Stomach (tissue), 9 donors: ENCODE data around the gene HEBP2. TPM values are rescaled to one million over a fixed set of nuclear protein-coding genes. Genes with fewer than 3 reads are reported as not detected.
"Not testable (repeated sequence)": the region's sequence is repeated elsewhere in the genome, so short reads cannot be mapped to it uniquely, and the experiment has no call there.

ENCODE experiments used
- DNase-seq, 2 donors: peaks; one replicate each; pipeline versions ENCODE4 v3.0.0 to v3.0.0-alpha.2; 2013 to 2019
- H3K27ac ChIP-seq, 5 donors: fragments of 200-600 bp in 4 of 5; sonication (generic) in 4 of 5; one replicate each; pipeline ENCODE4 v1.5.1; 2013 to 2019; ENCODE audit warnings: mild to moderate bottlenecking in 1 of 5, moderate library complexity in 1 of 5
- H3K27me3 ChIP-seq, 3 donors: fragments of 200-600 bp; sonication (generic); one replicate each; pipeline ENCODE4 v1.5.1; 2017 to 2019; ENCODE audit warnings: mixed run types in 1 of 3
- H3K36me3 ChIP-seq, 4 donors: fragments of 200-600 bp; sonication (generic); 1 replicate in 3 of 4; 2 replicates in 1 of 4; pipeline ENCODE4 v1.5.1; 2016 to 2019
- H3K4me1 ChIP-seq, 4 donors: fragments of 200-600 bp; sonication (generic); one replicate each; pipeline ENCODE4 v1.5.1; 2016 to 2019
- H3K4me3 ChIP-seq, 4 donors: fragments of 200-600 bp; sonication (generic) in 3 of 4; one replicate each; pipeline ENCODE4 v1.5.1; 2016 to 2019; ENCODE audit warnings: mild to moderate bottlenecking in 1 of 4
- H3K9me3 ChIP-seq, 4 donors: fragments of 200-600 bp; sonication (generic); one replicate each; pipeline ENCODE4 v1.5.1; 2016 to 2019
- EP300 ChIP-seq: sonication (generic); formaldehyde crosslinking; IDR thresholded peaks from one replicate; pipeline ENCODE4 v1.6.1; 2017; ENCODE audit warnings: antibody characterized with exemption
- POLR2A ChIP-seq, 4 donors: fragments of 450-650 bp; IDR thresholded peaks; one replicate each; pipeline ENCODE4 v1.6.1; 2016; ENCODE audit warnings: antibody characterized with exemption in 4 of 4, control low read depth in 2 of 4, mild to moderate bottlenecking in 1 of 4, moderate library complexity in 1 of 4
- POLR2AphosphoS5 ChIP-seq, 3 donors: sonication (generic); formaldehyde crosslinking; IDR thresholded peaks; one replicate each; pipeline ENCODE4 v1.6.1; 2016; ENCODE audit warnings: antibody characterized with exemption in 3 of 3
- WGBS, 5 donors: extraction: QIAGEN DNeasy Blood & Tissue Kit in 3 of 5; methylation state at CpG; one replicate each; pipeline versions ENCODE4 v1.1.5 to v1.1.7; 2013 to 2018; 5-methylcytosine and 5-hydroxymethylcytosine counted together
- intact Hi-C: fragments of 100-400 bp; cut with DNase I; formaldehyde crosslinking; loops from one replicate; pipeline ENCODE4 v1.15.1; 2023; ENCODE audit warnings: low total_unique reads
- polyA plus RNA-seq, 3 donors: library from polyadenylated mRNA; stranded (reverse); fragments of 200-250 nt; gene quantifications; one replicate each; pipeline ENCODE4 v1.2.3, GENCODE V29; 2013
- total RNA-seq, 5 donors: library from RNA; depleted of rRNA; stranded (reverse); fragments of >200 nt; gene quantifications; one replicate each; pipeline versions ENCODE4 v1.1.0 to v1.2.3, GENCODE V29; 2014 to 2016
- TF ChIP-seq, protein P1 (sequence below), 7 experiments: fragments of 450-650 bp in 4 of 7; fragments of 200-600 bp in 3 of 7; sonication (generic) in 3 of 7; IDR thresholded peaks; one replicate each; pipeline ENCODE4 v1.5.1; 2016 to 2019; ENCODE audit warnings: antibody characterized with exemption in 7 of 7, control low read depth in 2 of 7, mild to moderate bottlenecking in 1 of 7
- donor health status: healthy with polysubstance abuse.
- donor health status: Bipolar disorder and iron deficiency.
- donor health status: healthy.

Gene HEBP2
- total and polyA plus RNA-seq, 8 donors, result 9.9 to 351 (median 48.4) TPM

DNA sequence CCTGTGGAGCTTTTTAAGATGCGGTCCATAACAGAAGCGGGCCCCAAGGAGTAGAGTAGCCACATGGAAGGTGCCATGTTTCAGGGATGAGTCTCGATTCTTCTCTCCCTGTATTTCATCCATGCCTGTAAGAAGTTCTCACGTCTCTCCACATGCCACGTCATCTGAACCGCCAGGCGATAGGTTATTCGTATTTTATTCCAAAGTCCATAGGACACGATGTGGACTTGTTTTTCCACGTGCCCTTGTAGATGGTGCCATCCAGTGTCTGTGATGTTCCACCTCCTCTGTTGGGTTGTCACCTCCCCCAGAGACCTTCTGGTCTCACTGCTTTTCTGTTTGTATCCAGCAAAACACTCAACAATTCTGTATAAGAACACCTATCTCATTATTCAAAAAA is 17.6 kb downstream of the HEBP2 start:
- H3K36me3 ChIP-seq, result peaks cover 0 to 38% (median 32%) of the 10 kb centered on the region in 4 donors
- TF ChIP-seq POLR2A (IDR thresholded peaks at IDR 0.05) (no peak), EP300 (no peak), POLR2AphosphoS5 (IDR thresholded peaks at IDR 0.05) (no peak)
- TF ChIP-seq, protein P1, sequence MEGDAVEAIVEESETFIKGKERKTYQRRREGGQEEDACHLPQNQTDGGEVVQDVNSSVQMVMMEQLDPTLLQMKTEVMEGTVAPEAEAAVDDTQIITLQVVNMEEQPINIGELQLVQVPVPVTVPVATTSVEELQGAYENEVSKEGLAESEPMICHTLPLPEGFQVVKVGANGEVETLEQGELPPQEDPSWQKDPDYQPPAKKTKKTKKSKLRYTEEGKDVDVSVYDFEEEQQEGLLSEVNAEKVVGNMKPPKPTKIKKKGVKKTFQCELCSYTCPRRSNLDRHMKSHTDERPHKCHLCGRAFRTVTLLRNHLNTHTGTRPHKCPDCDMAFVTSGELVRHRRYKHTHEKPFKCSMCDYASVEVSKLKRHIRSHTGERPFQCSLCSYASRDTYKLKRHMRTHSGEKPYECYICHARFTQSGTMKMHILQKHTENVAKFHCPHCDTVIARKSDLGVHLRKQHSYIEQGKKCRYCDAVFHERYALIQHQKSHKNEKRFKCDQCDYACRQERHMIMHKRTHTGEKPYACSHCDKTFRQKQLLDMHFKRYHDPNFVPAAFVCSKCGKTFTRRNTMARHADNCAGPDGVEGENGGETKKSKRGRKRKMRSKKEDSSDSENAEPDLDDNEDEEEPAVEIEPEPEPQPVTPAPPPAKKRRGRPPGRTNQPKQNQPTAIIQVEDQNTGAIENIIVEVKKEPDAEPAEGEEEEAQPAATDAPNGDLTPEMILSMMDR (IDR thresholded peaks at IDR 0.05), result no peak
- WGBS, 5 donors, result 87 to 98% (median 95%) methylated on average over 10 of the region's 10 CpGs
- no peak overlapping the region for H3K4me3 ChIP-seq
- H3K27ac ChIP-seq, result no peak overlapping the region
- DNase-seq, result no peak
- H3K27me3 ChIP-seq, result no peaks in the 10 kb centered on the region
- H3K9me3 ChIP-seq, result no peaks in the 10 kb centered on the region
- H3K4me1 ChIP-seq, result peaks cover 0 to 23% (median 7%) of the 10 kb centered on the region in 4 donors
- intact Hi-C loops, result loop anchor here (10.0 kb wide), 1 partner anchor 343 kb away; no protein-coding TSS in a partner anchor

DNA sequence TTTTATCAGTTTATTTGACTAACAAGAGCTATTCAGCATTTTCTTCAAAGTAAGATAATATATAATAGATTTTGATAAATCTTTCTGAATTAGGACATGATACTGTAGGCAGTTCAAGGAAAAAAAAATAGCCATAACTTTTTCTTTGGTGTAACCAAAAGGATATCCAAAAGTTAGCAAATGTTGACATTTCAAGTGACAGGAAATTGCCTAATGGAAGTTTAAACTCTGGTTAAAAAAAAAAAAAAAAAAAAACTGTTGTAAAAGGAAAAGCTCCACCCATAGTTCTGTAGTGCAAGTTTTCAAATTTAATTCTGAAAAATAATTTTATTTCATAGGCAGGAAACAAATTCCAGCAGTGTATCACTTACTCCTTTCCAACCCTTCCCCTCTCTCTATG is 18.8 kb downstream of the HEBP2 start:
- TF ChIP-seq, protein P1 (IDR thresholded peaks at IDR 0.05), result no peak
- TF ChIP-seq POLR2AphosphoS5 (IDR thresholded peaks at IDR 0.05) (no peak), POLR2A (IDR thresholded peaks at IDR 0.05) (no peak), EP300 (no peak)
- no peak for DNase-seq
- intact Hi-C loops, result loop anchor here (10.0 kb wide), 1 partner anchor 342 kb away; no protein-coding TSS in a partner anchor

DNA sequence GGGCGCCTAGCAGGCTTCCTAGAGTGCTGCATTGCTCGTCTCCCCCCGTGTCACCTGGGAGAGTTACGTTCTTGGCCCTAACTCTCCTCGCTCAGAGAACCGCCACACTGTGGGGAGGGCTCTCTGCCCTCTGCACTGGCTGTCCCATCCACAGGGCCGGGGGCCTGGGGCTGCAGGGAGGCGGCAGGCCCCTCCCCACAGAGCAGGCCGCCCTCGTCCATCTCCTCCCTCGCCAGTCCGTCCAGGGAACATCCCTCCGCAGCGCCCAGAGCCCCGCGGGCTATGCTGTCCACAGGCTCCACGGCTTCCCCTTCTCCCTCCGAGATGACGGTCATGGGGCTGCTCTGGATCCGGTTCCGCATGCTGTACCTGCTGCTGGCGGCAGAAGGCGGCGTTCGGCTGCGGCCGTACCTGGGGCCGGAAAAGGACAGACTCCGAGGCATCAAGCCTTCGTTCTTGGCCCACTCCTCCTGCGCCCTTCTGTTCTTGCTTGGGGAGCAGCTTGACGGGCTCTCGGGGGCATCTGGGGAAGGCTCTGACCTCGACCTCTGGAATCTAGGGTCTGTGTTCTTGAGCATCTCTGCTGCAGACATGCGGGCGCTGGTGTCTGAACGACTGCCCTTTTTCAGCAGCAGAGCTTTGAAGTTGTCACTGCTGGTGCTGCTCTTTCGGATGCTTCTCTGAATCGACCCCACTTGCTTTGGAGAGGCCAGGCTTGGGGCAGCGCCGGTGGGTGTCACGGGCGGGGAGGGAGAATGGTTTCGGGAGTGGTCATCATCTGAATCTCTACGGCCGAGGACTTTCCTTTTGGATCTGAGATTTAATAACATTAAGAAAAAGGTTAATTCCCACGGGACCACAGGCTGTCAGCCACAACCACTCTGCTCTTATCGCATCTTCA is 20.2 kb downstream of the HEBP2 start:
- H3K27ac ChIP-seq, result no peak overlapping the region
- no peak overlapping the region for H3K4me3 ChIP-seq
- WGBS, 5 donors, result 90 to 96% (median 94%) methylated on average over 38 to 48 of the region's 48 CpGs
- TF ChIP-seq, protein P1 (IDR thresholded peaks at IDR 0.05), result no peak
- TF ChIP-seq POLR2AphosphoS5 (IDR thresholded peaks at IDR 0.05) (no peak), POLR2A (IDR thresholded peaks at IDR 0.05) (no peak), EP300 (no peak)
- intact Hi-C loops, result loop anchor here (10.0 kb wide), 1 partner anchor 341 kb away; no protein-coding TSS in a partner anchor
- peaks cover 0 to 14% (median 12%) of the 10 kb centered on the region in 4 donors for H3K36me3 ChIP-seq
- H3K4me1 ChIP-seq, result peaks cover 0 to 33% (median 9%) of the 10 kb centered on the region in 4 donors
- H3K27me3 ChIP-seq, result no peaks in the 10 kb centered on the region
- DNase-seq, result no peak
- H3K9me3 ChIP-seq, result no peaks in the 10 kb centered on the region

More for the DNA sequence above, 18.8 kb downstream of the HEBP2 start:
- no peaks in the 10 kb centered on the region for H3K9me3 ChIP-seq
- H3K27ac ChIP-seq, result no peak overlapping the region
- H3K36me3 ChIP-seq, result peaks cover 0 to 26% (median 25%) of the 10 kb centered on the region in 4 donors
- H3K4me3 ChIP-seq, result no peak overlapping the region
- peaks cover 0 to 26% (median 7%) of the 10 kb centered on the region in 4 donors for H3K4me1 ChIP-seq
- no peaks in the 10 kb centered on the region for H3K27me3 ChIP-seq

DNA sequence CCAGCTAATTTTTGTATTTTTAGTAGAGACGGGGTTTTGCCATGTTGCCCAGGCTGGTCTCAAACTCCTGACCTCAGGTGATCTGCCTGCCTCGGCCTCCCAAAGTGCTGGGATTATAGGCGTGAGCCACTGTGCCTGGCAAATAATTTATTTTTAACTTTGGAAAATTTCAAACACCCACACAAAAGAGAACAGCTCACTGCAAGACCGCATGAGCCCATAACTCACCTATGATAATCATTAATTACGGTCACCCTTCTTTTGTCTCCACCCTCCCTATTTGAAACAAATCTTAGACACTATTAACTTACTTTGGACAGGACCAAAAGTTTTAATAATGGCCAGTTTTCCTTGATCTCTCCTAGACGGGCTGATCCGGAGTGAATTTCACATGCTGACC is 21.2 kb downstream of the HEBP2 start:
- WGBS, 5 donors, result 82 to 89% (median 84%) methylated on average over 7 of the region's 7 CpGs
- intact Hi-C loops, result loop anchor here (10.0 kb wide), 1 partner anchor 340 kb away; no protein-coding TSS in a partner anchor

More for the DNA sequence above, 21.2 kb downstream of the HEBP2 start:
- H3K4me1 ChIP-seq, result peaks cover 0 to 42% (median 14%) of the 10 kb centered on the region in 4 donors
- not testable (repeated sequence) for H3K9me3 ChIP-seq, DNase-seq, H3K4me3 ChIP-seq, H3K27me3 ChIP-seq
- peaks cover 0 to 16% (median 9%) of the 10 kb centered on the region in 4 donors for H3K36me3 ChIP-seq
- peak overlapping the region in 1 of 5 donors; percentile 48 for H3K27ac ChIP-seq
